ENCODE measurements around the gene TOM1. TPM values are rescaled to one million over a fixed set of nuclear protein-coding genes. Genes with fewer than 3 reads are reported as not detected.

TOM1 gene
- total RNA-seq, 2 experiments from 2014 or later: 22.7 to 30.6 TPM

DNA sequence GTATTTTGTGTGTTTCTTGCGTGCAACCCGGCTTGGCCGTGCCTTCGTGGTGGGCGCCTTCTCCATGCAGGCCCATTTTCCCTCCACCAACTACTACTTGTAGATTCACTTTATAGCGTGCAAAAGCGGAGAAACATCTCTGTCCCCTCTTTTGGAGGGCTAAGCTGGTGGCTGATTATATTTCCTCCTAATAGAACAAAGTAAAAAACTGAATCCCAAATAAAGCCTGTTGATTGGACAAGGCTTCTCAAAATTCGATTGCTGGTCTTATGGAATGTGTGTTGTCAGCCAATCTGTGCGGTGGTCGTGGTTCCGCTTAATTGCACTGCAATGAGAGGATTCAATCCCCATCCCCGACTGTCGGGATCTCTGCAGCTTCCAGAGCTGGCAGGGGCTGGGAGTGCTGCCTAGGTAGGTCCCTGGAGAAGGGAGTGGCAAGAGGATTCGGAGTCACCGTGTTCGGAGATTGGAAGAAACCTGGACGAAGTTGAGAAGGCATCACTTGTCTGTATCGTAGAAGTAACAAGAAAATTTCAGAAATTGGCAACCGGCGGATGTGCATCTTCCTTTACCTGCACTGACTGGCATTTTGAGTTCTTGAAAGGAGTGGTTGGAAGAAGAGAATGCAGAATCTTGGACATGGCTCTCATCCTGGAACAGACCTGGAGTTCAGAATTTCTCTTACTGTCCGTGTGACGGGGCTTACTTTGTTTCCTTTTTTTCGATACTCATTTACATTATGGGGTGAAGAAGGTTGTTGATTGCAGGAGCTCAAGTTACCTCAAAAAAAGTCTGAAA lies 41.3 kb upstream of the TOM1 start:
- no TSS peak for BruUV-seq (replicated peaks)

GRCh38 chr22:35264986-35265385 lies 34.7 kb upstream of the TOM1 start:
- CTCF ChIA-PET (ENCODE audit: unreplicated experiment): no interaction called here
- Histone ChIP-seq H4K20me1 (ENCODE audit: insufficient read depth, low read length) (no peaks in the 10 kb centered on the region), H3K36me3 (ENCODE audit: insufficient read depth, low read length) (peaks cover 90% of the 10 kb centered on the region), H3K4me3 (ENCODE audit: low read depth, low read length, poor library complexity, severe bottlenecking) (no peak overlapping the region), H2AFZ (ENCODE audit: low read length) (no peak overlapping the region), H3K27ac (ENCODE audit: low read depth, low read length, poor library complexity, severe bottlenecking) (no peak overlapping the region), H3K4me2 (ENCODE audit: low read length) (no peak overlapping the region), H3K79me2 (ENCODE audit: insufficient read depth, low read depth, low read length) (peaks cover 36% of the 10 kb centered on the region), H3K9me3 (ENCODE audit: low read length) (no peaks in the 10 kb centered on the region), H3K9me2 (ENCODE audit: insufficient read depth, low read length) (no peaks in the 10 kb centered on the region), H3K4me1 (ENCODE audit: insufficient read depth, low read length, poor library complexity, severe bottlenecking) (no peaks in the 10 kb centered on the region)
- TF ChIP-seq, protein P1, sequence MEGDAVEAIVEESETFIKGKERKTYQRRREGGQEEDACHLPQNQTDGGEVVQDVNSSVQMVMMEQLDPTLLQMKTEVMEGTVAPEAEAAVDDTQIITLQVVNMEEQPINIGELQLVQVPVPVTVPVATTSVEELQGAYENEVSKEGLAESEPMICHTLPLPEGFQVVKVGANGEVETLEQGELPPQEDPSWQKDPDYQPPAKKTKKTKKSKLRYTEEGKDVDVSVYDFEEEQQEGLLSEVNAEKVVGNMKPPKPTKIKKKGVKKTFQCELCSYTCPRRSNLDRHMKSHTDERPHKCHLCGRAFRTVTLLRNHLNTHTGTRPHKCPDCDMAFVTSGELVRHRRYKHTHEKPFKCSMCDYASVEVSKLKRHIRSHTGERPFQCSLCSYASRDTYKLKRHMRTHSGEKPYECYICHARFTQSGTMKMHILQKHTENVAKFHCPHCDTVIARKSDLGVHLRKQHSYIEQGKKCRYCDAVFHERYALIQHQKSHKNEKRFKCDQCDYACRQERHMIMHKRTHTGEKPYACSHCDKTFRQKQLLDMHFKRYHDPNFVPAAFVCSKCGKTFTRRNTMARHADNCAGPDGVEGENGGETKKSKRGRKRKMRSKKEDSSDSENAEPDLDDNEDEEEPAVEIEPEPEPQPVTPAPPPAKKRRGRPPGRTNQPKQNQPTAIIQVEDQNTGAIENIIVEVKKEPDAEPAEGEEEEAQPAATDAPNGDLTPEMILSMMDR (conservative IDR thresholded peaks at IDR 0.05; ENCODE audit: low read length): no peak
- TF ChIP-seq EZH2phosphoT487 (IDR thresholded peaks at IDR 0.05; ENCODE audit: borderline replicate concordance, low read depth, low read length): no peak
- intact Hi-C loops (cut with micrococcal nuclease; ENCODE audit: unreplicated experiment): no loop called here
- DNase-seq (ENCODE audit: low spot score): no peak
- BruUV-seq (replicated peaks): no TSS peak
- POLR2A ChIA-PET: no interaction called here

More for the DNA sequence above, 41.3 kb upstream of the TOM1 start:
- Histone ChIP-seq H3K4me3 (ENCODE audit: low read depth, low read length, poor library complexity, severe bottlenecking) (peak overlapping the region; percentile 87), H3K27ac (ENCODE audit: low read depth, low read length, poor library complexity, severe bottlenecking) (peak overlapping the region; percentile 73), H4K20me1 (ENCODE audit: insufficient read depth, low read length) (no peaks in the 10 kb centered on the region), H3K4me2 (ENCODE audit: low read length) (peak overlapping the region; percentile 89), H3K9me2 (ENCODE audit: insufficient read depth, low read length) (no peaks in the 10 kb centered on the region), H3K9me3 (ENCODE audit: low read length) (no peaks in the 10 kb centered on the region), H2AFZ (ENCODE audit: low read length) (peak overlapping the region; percentile 86), H3K79me2 (ENCODE audit: insufficient read depth, low read depth, low read length) (peaks cover 41% of the 10 kb centered on the region), H3K36me3 (ENCODE audit: insufficient read depth, low read length) (peaks cover 41% of the 10 kb centered on the region), H3K4me1 (ENCODE audit: insufficient read depth, low read length, poor library complexity, severe bottlenecking) (peaks cover 19% of the 10 kb centered on the region)
- DNase-seq (ENCODE audit: low spot score): peak; percentile 47
- intact Hi-C loops (cut with micrococcal nuclease; ENCODE audit: unreplicated experiment): loop anchor here (5.0 kb wide), 1 partner anchor 74 kb away; no protein-coding TSS in a partner anchor
- ChIA-PET CTCF (ENCODE audit: unreplicated experiment) (no interaction called here), POLR2A (interaction anchor here (0.9 to 1.8 kb wide), 5 partner anchors 19 to 48 kb away, joined by 3 to 7 read pairs (median 3); partner anchors contain the start of gene TOM1)
- TF ChIP-seq, protein P1 (conservative IDR thresholded peaks at IDR 0.05; ENCODE audit: low read length): no peak
- no peak for TF ChIP-seq EZH2phosphoT487 (IDR thresholded peaks at IDR 0.05; ENCODE audit: borderline replicate concordance, low read depth, low read length)

DNA sequence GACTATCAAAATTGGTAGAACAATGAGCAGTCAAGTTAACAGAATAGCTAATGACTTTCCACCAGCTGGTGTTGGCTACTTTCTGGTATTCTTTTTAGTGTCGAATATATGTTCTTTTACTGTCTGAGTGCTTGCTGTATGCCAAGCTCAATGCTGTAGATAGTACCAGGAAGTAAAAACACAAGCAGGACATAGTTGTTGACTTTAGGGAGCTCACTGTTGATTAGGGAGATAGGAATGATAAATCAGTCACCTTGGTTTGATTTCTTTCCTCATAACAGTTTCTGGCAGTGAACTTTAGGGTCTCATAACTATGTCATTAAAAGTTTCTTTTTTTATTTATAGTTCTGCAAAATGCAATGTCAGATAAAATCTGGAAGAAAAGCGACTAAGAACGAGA lies 33.4 kb upstream of the TOM1 start:
- Histone ChIP-seq H3K4me2 (ENCODE audit: low read length) (no peak overlapping the region), H3K4me3 (ENCODE audit: low read depth, low read length, poor library complexity, severe bottlenecking) (no peak overlapping the region), H3K27ac (ENCODE audit: low read depth, low read length, poor library complexity, severe bottlenecking) (no peak overlapping the region), H3K36me3 (ENCODE audit: insufficient read depth, low read length) (peaks cover 96% of the 10 kb centered on the region), H3K9me2 (ENCODE audit: insufficient read depth, low read length) (no peaks in the 10 kb centered on the region), H3K9me3 (ENCODE audit: low read length) (no peaks in the 10 kb centered on the region), H2AFZ (ENCODE audit: low read length) (no peak overlapping the region), H3K79me2 (ENCODE audit: insufficient read depth, low read depth, low read length) (peaks cover 26% of the 10 kb centered on the region), H3K4me1 (ENCODE audit: insufficient read depth, low read length, poor library complexity, severe bottlenecking) (no peaks in the 10 kb centered on the region), H4K20me1 (ENCODE audit: insufficient read depth, low read length) (no peaks in the 10 kb centered on the region)
- DNase-seq (ENCODE audit: low spot score): no peak
- TF ChIP-seq EZH2phosphoT487 (IDR thresholded peaks at IDR 0.05; ENCODE audit: borderline replicate concordance, low read depth, low read length): no peak
- TF ChIP-seq, protein P1 (conservative IDR thresholded peaks at IDR 0.05; ENCODE audit: low read length): no peak
- POLR2A ChIA-PET: interaction anchor here (0.7 kb wide), 1 partner anchor 8 kb away, joined by 4 read pairs; no protein-coding TSS in a partner anchor
- intact Hi-C loops (cut with micrococcal nuclease; ENCODE audit: unreplicated experiment): no loop called here
- CTCF ChIA-PET (ENCODE audit: unreplicated experiment): no interaction called here
- BruUV-seq (replicated peaks): no TSS peak

Data from OCI-LY7 (cell line).